Left lobe of liver (tissue), 2 donors: ENCODE measurements around the gene KSR2. TPM values are rescaled to one million over a fixed set of nuclear protein-coding genes. Genes with fewer than 3 reads are reported as not detected.
"Not testable (repeated sequence)": the region's sequence is repeated elsewhere in the genome, so short reads cannot be mapped to it uniquely, and the experiment has no call there.

Source experiments
- ATAC-seq: fragments of 200-7000 bp; cut with Tn5 transposase; one replicate; pipeline ENCODE4 v1.9.1; 2020; ENCODE audit warnings: mild to moderate bottlenecking, moderate library complexity
- DNase-seq: peaks from one replicate; pipeline ENCODE4 v3.0.0-alpha.2; 2020; ENCODE audit warnings: low spot score
- total RNA-seq: library from RNA; stranded (reverse); gene quantifications from one replicate; pipeline ENCODE4 v1.2.1, GENCODE V29; 2021
- donor health status: DM: no; HTN: no; CAD: no; lungs with moderate emphysema.
- donor health status: DM: no; HTN: yes; CAD: no.

The KSR2 gene
- total RNA-seq, 1 donor from 2014 or later: 0.03 TPM

DNA sequence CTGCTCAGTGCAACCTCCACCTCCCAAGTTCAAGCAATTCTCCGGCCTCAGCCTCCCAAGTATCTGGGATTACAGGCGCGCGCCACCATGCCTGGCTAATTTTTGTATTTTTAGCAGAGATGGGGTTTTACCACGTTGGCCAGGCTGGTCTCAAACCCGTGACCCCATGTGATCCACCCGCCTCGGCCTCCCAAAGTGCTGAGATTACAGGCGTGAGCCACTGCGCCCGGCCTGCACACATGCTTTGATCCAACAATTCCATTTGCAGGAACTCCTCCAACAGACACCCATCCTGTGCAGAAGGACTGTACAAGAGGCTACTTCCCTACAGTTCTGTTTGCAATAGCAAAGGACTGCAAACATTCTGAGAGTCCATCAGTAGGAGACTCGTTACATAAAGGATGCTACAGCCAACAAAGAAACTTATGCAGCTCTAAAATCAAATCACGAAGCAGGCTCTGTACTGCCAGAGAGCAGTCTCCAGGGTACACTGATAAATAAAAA is 108.0 kb downstream of the KSR2 start:
- not testable (repeated sequence) for DNase-seq, ATAC-seq

DNA sequence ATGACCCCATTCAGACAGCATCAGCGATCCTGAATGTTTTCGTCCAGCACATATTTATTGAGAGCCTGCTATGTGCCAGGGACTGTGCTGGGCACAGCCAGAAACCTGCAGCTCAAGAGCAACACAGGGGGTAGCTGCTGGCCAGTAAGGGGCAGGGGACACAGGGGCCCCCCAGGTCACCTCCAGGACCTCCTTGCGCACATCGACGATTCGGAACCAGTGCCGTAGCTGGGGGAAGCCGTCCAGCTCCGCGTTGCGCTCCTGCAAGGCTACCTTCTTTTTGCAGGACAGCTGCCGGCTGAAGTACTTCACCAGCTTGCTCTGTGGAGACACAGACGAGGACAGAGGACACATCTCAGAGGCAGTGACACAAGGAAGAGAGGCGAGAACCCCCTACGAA is 108.7 kb downstream of the KSR2 start:
- ATAC-seq: no peak
- DNase-seq: no peak

GRCh38 chr12:117857632-117858612 is 110.9 kb downstream of the KSR2 start:
- no peak for DNase-seq
- peak; percentile 75 for ATAC-seq

DNA sequence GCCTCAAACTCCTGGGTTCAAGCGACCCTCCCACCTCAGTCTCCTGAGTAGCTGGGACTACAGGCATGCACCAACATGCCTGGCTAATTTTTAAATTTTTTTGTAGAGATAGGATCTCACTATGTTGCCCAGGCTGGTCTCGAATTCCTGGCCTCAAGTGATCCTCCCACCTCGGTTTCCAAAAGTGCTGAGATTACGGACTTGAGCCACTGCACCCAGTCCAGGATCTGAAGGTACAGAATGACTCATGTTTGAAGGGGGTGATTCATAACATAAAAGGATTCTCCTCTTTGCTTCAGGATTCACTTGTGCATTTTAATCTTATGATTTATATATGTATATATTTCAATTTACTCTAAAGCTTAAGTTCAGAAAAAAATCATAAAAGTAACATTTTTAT is 111.7 kb downstream of the KSR2 start:
- not testable (repeated sequence) for DNase-seq, ATAC-seq

GRCh38 chr12:117855165-117855564 is 113.6 kb downstream of the KSR2 start:
- no peak for ATAC-seq

DNA sequence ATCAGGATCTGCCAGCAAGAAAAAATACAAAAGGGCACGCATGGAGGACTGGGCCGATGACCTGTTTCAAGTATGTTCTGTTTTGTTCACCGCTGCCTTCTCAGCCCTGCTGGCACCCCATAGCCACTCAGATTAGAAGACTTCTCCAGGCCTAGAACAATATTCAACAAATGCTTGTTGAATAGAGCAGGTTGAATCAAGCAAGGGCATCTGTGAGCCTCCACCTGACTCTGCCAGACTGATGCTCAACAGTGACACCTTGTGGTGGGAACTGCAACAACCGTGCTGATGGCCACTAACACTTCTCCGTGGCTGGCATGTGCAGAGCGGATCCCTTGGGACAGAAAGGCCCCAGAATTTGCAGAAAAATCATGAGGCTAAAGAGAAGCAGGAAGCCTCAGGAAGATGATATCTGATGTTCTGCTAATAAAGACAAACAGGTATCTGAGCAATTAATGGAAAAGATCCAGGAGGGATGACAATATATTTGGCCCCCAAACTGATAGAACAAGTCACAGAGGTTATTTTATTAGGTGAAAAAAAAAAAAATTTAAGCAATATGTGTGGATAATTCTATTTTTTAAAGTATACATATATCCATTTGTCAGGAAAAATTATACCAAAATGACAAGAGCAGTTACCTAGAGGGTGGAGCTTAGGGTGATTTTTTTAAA is 114.3 kb downstream of the KSR2 start:
- peak; percentile 58 for DNase-seq
- peak; percentile 84 for ATAC-seq

More at GRCh38 chr12:117855165-117855564, 113.6 kb downstream of the KSR2 start:
- DNase-seq: no peak

DNA sequence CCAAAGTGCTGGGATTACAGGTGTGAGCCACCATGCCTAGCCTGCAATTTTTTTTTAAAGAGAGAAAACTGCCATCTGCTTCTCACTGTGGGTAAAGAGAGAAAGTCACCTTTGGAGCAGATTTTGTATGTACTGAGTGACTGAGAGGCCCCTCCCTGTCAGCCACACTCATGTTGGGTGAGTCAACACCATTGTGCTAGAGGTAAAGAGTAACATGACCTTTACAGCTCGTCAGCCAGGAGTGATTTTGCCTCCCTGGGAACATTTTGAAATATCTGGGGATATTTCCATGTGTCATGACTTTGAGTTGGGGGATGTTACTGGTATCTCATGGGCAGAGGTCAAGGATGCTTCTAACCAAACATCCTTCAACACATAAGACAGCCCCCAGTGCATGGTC is 115.2 kb downstream of the KSR2 start:
- ATAC-seq (no peak), DNase-seq (no peak)

DNA sequence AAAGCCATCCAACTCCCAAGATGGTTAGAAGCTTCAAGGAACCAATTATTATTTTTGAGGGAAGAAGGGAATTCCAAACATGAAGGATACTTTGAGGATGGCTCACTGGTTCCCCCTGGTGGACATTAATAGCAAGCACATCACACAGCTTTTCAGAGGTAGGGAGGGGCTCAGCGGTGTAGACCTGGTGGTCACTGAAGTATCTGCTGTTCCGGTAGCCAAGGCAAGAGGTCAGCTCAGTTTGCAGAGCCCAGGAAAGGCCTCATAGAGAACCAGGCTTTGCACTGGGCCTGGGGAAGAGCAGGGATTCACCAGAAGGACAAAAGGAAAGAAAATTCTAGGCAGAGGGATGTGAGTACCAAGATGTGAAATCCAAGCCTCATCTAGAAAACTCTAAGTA is 118.7 kb downstream of the KSR2 start:
- ATAC-seq (peak; percentile 83), DNase-seq (no peak)

DNA sequence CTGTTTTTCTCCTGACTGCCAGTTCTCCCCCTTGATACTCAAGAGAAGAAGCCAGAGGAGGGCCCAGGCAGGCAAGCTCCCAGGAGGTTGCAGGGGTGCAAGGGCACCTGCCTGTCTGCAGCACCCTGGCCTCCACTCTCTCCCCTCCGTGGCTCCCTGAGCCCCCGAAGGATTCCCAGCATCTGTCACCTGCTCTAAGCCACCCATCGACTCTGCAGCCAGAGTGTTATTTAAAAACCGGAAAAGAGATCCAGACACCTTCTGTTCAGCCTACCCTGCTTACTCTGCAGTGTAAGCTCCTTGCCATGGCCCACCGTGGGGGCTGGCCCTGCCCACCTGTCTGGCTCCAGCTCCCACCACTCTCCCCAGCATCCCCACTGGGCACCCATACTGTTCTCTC is 121.4 kb downstream of the KSR2 start:
- ATAC-seq: no peak
- DNase-seq: no peak

- ATAC-seq (no peak), DNase-seq (no peak)
These were observed 123.4 kb downstream of the KSR2 start for GRCh38 chr12:117845271-117845904.

DNA sequence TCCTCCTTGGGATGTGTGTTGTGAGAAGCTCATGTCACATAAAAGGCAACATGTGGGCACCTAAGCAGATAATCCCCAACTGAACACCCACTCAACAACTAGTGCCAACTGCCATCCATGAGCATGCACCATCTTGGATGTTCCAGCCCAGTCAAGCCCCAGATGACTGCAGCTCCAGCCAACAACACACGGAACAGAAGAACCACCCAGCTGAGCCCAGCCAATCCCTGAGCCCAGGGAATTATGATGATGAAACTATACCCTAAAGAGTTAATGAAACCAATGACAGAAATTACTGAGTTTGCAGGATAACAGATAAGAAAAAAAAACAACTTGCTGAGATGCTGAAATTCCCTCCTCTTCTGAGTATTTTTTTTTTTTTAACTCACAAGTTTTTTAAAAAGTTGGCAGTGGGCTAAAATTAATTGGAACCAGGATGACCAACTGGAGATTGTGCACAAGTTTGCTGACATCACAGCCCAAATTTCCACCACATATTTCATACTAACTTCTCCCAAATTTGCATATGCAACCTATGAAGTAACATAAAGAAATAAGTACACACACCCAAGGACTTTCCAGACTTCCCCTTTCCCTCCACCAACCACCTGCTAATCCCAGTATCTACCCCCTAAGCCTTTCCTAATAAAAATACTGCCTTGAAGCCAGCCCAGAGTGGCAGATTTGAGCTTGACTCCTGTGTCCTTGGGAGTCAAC is 124.5 kb downstream of the KSR2 start:
- DNase-seq (no peak), ATAC-seq (no peak)

DNA sequence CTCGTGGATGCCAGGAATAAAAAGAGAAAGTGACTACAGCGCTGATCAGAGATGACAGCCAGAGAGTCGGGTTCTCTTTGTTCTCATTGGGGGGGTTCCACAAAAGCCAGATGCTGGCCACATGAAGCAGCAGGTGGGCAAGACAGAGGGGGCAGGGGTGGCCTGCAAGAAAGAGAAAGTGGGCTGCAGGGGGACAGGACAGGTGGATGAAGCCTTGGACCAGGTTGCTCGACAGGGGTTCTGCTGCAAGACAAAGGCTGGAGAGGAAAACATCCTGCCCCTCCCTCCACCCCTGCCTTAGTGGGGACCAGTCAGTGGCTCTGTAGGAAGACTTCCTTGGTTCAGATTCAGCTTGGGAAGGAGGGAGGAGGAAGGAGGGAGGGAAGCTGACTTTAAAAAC is 126.2 kb downstream of the KSR2 start:
- ATAC-seq: no peak
- DNase-seq: no peak

DNA sequence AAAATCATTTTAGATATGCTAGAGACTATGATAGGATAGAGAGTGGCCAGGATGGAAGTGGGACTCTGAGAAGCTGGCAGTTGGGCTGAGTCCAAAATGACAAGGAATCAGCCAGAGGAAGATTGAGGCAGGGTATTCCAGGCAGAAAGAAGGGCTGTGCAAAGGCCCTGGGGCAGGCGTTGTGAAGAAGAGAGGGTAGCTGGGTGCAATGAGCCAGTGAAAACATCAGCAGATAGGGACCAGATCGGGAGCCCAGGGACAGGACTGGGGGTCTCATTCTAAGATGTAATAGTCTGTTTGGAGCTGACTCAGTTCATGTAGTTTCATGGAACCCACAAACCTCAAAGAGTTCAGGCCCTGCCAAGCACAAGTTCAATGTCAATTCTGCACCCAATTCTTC is 126.6 kb downstream of the KSR2 start:
- DNase-seq: no peak
- ATAC-seq: no peak

- ATAC-seq: no peak
- DNase-seq: no peak
These were observed 131.1 kb downstream of the KSR2 start for GRCh38 chr12:117837737-117838050.

GRCh38 chr12:117836999-117837736 is 131.6 kb downstream of the KSR2 start:
- DNase-seq (peak; percentile 69), ATAC-seq (peak; percentile 94)

GRCh38 chr12:117836476-117836875 is 132.3 kb downstream of the KSR2 start:
- DNase-seq (no peak), ATAC-seq (no peak)

DNA sequence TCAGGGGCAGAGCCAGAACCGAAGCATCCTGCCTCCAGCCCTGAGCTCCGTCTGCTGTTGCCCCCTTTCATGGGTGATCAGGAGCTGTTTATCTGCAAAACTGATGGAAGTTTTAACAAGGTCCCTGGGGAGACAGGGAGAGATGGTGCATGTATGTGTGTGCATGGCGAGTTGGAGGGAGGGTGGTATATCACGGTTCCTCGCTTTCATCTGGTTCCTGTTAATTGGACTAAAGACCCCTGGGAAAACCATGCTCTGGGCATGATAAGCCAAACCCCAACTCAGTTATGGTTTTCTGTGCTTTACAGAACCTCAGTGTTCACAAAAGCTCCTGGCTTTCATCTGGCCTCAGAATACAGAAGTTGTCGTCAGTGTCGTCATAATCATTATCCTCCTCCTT is 133.6 kb downstream of the KSR2 start:
- ATAC-seq: no peak

GRCh38 chr12:117832459-117833457 is 136.0 kb downstream of the KSR2 start:
- ATAC-seq (no peak), DNase-seq (no peak)

More for the DNA sequence above, 133.6 kb downstream of the KSR2 start:
- no peak for DNase-seq

GRCh38 chr12:117830471-117830870 is 138.3 kb downstream of the KSR2 start:
- ATAC-seq (no peak), DNase-seq (no peak)
